GM18505 (cell line): ENCODE results near the gene ATP5MG.
"Not testable (repeated sequence)": the region's sequence is repeated elsewhere in the genome, so short reads cannot be mapped to it uniquely, and the experiment has no call there.

Experiments used
- ATAC-seq: cut with Tn5 transposase; IDR thresholded peaks from one replicate; pipeline ENCODE4 v1.9.1; 2021; ENCODE audit not compliant: unreplicated experiment
- POLR2A ChIP-seq: IDR thresholded peaks from 4 replicates; pipeline ENCODE4 v1.6.1; 2011; ENCODE audit warnings: borderline replicate concordance; ENCODE audit not compliant: insufficient read depth, insufficient read length; ENCODE audit errors: extremely low read depth

Gene ATP5MG

GRCh38 chr11:118382954-118383353, 18.5 kb upstream of the ATP5MG start:
- ATAC-seq = no peak
- no peak for TF ChIP-seq POLR2A

GRCh38 chr11:118383657-118384056, 17.7 kb upstream of the ATP5MG start:
- TF ChIP-seq POLR2A = no peak
- ATAC-seq = no peak

- TF ChIP-seq POLR2A = no peak
- no peak for ATAC-seq
These were observed 5.3 kb upstream of the ATP5MG start for GRCh38 chr11:118396097-118396501.

GRCh38 chr11:118397448-118397847, 4.0 kb upstream of the ATP5MG start:
- no peak for ATAC-seq
- TF ChIP-seq POLR2A = no peak

GRCh38 chr11:118398791-118399559, 2.4 kb upstream of the ATP5MG start:
- no peak for TF ChIP-seq POLR2A
- no peak for ATAC-seq

GRCh38 chr11:118401880-118402590, 629 bp downstream of the ATP5MG start:
- no peak for TF ChIP-seq POLR2A
- no peak for ATAC-seq

- ATAC-seq = not testable (repeated sequence)
These were observed 1.2 kb downstream of the ATP5MG start for GRCh38 chr11:118402594-118402993.

- no peak for ATAC-seq
- TF ChIP-seq POLR2A = no peak
These were observed 5.3 kb downstream of the ATP5MG start for GRCh38 chr11:118406599-118407166.

GRCh38 chr11:118410055-118410745, 8.8 kb downstream of the ATP5MG start:
- ATAC-seq = no peak
- TF ChIP-seq POLR2A = no peak

GRCh38 chr11:118411530-118411929, 10.1 kb downstream of the ATP5MG start:
- TF ChIP-seq POLR2A = no peak
- ATAC-seq = no peak

- ATAC-seq = no peak
- no peak for TF ChIP-seq POLR2A
These were observed 11.5 kb downstream of the ATP5MG start for GRCh38 chr11:118412921-118413320.

- ATAC-seq = no peak
- no peak for TF ChIP-seq POLR2A
These were observed 13.8 kb downstream of the ATP5MG start for GRCh38 chr11:118415062-118415738.

GRCh38 chr11:118415739-118416068, 14.3 kb downstream of the ATP5MG start:
- no peak for ATAC-seq
- no peak for TF ChIP-seq POLR2A

- not testable (repeated sequence) for ATAC-seq
These were observed 15.5 kb downstream of the ATP5MG start for GRCh38 chr11:118416900-118417299.
